HG02623 (cell line): Measurements from ENCODE around the gene MAST4.
A peak's percentile ranks its signal among the peaks of the same experiment; 100 is the strongest.
"Not testable (repeated sequence)": the region's sequence is repeated elsewhere in the genome, so short reads cannot be mapped to it uniquely, and the experiment has no call there.

Experiments used
- ATAC-seq: cut with Tn5 transposase; IDR thresholded peaks from one replicate; pipeline ENCODE4 v1.9.1; 2021; ENCODE audit warnings: moderate library complexity; ENCODE audit not compliant: unreplicated experiment

MAST4 gene

GRCh38 chr5:66694036-66694435 is 97.8 kb downstream of the MAST4 start:
- no peak for ATAC-seq

GRCh38 chr5:66695840-66696239 is 99.6 kb downstream of the MAST4 start:
- ATAC-seq: not testable (repeated sequence)

- ATAC-seq: no peak
Measured at GRCh38 chr5:66697796-66698564, 101.8 kb downstream of the MAST4 start.

- peak; percentile 86 for ATAC-seq
Measured at GRCh38 chr5:66701244-66701643, 105.1 kb downstream of the MAST4 start.

- ATAC-seq: no peak
Measured at GRCh38 chr5:66702426-66702825, 106.2 kb downstream of the MAST4 start.

- no peak for ATAC-seq
Measured at GRCh38 chr5:66704790-66705425, 108.7 kb downstream of the MAST4 start.

GRCh38 chr5:66708368-66708767 is 112.2 kb downstream of the MAST4 start:
- no peak for ATAC-seq

- no peak for ATAC-seq
Measured at GRCh38 chr5:66710557-66711088, 114.4 kb downstream of the MAST4 start.

GRCh38 chr5:66713998-66714397 is 117.8 kb downstream of the MAST4 start:
- no peak for ATAC-seq

- no peak for ATAC-seq
Measured at GRCh38 chr5:66717455-66718373, 121.5 kb downstream of the MAST4 start.

GRCh38 chr5:66718374-66719002 is 122.3 kb downstream of the MAST4 start:
- no peak for ATAC-seq

GRCh38 chr5:66720780-66721179 is 124.6 kb downstream of the MAST4 start:
- no peak for ATAC-seq

GRCh38 chr5:66722686-66723085 is 126.5 kb downstream of the MAST4 start:
- ATAC-seq: no peak

- ATAC-seq: no peak
Measured at GRCh38 chr5:66724349-66725139, 128.4 kb downstream of the MAST4 start.

GRCh38 chr5:66727630-66728029 is 131.4 kb downstream of the MAST4 start:
- no peak for ATAC-seq

GRCh38 chr5:66728049-66728448 is 131.9 kb downstream of the MAST4 start:
- ATAC-seq: no peak

GRCh38 chr5:66737096-66737495 is 140.9 kb downstream of the MAST4 start:
- ATAC-seq: no peak

- no peak for ATAC-seq
Measured at GRCh38 chr5:66738136-66738535, 141.9 kb downstream of the MAST4 start.

- no peak for ATAC-seq
Measured at GRCh38 chr5:66739021-66739420, 142.8 kb downstream of the MAST4 start.

GRCh38 chr5:66739951-66740350 is 143.8 kb downstream of the MAST4 start:
- ATAC-seq: no peak
